Cardiac fibroblast (primary cell): Measurements from ENCODE around the gene B4GALNT2.
A peak's percentile ranks its signal among the peaks of the same experiment; 100 is the strongest.

Experiments used
- DNase-seq, 2 donors: peaks; one replicate each; pipeline versions ENCODE4 v3.0.0 to v3.0.0-alpha.2; 2010; ENCODE audit warnings: low read depth in 2 of 2
- H3K4me3 ChIP-seq, 2 donors: replicated peaks in 1 of 2; 1 replicate in 1 of 2; 2 replicates in 1 of 2; pipeline ENCODE4 v1.5.1; 2011; ENCODE audit warnings: low read depth in 2 of 2, low read length in 2 of 2, mild to moderate bottlenecking in 2 of 2, moderate library complexity in 1 of 2
- TF ChIP-seq, protein P1 (sequence below): IDR thresholded peaks from one replicate; pipeline ENCODE4 v1.5.1; 2011; ENCODE audit warnings: low read depth, mild to moderate bottlenecking, low read length, inconsistent platforms

Gene B4GALNT2

DNA sequence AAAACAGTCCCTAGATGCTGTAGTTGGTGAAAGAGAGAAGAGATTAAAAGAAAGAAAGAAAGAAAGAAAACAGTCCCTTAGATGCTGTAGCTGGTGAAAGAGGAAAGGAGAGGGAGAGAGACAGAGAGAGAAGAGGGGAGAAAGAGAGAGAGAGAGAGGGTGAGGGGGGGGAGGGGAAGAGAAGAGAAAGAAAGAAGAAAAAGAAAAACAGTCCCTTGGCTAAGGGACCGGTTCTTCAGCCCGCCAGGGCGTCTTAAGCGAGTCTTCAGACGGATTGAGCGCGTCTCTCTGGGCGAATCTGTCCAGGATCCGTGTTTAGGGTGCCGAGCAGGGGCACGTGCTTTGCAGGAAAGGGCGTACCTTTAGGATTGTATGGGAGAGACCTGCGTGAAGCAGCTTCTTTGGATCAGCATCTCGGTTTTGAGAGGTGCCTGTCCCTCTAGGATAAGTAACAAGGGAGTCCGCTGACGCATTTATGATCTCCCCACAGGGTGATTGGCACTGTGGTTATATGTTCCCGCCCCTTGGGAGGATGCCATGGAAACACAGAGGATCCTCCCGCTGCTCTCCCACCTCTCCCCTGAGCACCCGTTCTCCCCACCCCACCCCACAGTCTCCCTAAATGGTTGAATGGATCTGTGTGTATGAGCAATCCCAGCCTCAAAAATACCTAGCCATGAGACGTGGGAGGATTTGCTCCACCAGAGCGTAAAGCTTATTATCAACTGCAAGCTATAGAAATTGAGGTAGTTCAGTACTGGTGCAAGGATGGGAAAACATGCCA lies 61.1 kb downstream of the B4GALNT2 start:
- TF ChIP-seq, protein P1, sequence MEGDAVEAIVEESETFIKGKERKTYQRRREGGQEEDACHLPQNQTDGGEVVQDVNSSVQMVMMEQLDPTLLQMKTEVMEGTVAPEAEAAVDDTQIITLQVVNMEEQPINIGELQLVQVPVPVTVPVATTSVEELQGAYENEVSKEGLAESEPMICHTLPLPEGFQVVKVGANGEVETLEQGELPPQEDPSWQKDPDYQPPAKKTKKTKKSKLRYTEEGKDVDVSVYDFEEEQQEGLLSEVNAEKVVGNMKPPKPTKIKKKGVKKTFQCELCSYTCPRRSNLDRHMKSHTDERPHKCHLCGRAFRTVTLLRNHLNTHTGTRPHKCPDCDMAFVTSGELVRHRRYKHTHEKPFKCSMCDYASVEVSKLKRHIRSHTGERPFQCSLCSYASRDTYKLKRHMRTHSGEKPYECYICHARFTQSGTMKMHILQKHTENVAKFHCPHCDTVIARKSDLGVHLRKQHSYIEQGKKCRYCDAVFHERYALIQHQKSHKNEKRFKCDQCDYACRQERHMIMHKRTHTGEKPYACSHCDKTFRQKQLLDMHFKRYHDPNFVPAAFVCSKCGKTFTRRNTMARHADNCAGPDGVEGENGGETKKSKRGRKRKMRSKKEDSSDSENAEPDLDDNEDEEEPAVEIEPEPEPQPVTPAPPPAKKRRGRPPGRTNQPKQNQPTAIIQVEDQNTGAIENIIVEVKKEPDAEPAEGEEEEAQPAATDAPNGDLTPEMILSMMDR, result no peak
- peak overlapping the region; percentile 73 to 86 for H3K4me3 ChIP-seq
- peak; percentile 69 to 71 for DNase-seq

DNA sequence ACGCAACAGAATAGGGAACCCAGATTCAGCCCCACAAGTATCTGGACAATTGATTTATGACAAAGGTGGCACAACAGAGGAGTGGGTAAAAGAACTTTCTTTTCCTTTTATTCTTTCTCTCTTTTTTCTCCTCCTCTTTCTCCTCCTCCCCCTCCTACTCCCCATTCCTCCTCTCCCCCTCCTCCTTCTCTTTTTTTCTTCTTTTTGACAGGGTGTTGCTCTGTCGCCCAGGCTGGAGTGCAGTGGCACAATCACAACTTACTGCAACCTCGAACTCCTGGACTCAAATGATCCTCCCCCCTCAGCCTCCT lies 61.7 kb downstream of the B4GALNT2 start:
- H3K4me3 ChIP-seq, result peak overlapping the region in 1 of 2 donors; percentile 1
- TF ChIP-seq, protein P1, result no peak
- DNase-seq, result no peak

DNA sequence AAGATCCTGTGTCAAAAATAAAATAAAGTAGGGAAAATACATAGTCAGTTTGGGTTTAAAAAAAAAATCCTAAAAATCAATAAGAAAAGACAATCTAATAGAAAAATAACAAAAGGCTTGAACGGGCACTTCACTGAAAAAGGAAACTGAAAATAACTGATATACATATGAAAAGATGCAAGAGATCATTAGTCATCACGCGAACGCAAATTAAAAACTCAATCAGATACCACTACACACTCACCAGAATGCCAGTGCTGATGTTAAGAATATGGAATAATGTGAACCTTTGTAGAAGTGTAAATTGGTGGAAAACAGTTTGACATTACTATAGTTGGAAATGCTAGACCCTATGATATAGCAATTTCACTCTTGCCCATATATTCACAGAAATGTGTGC lies 63.2 kb downstream of the B4GALNT2 start:
- H3K4me3 ChIP-seq, result no peak overlapping the region
- DNase-seq, result no peak
- TF ChIP-seq, protein P1, result no peak

DNA sequence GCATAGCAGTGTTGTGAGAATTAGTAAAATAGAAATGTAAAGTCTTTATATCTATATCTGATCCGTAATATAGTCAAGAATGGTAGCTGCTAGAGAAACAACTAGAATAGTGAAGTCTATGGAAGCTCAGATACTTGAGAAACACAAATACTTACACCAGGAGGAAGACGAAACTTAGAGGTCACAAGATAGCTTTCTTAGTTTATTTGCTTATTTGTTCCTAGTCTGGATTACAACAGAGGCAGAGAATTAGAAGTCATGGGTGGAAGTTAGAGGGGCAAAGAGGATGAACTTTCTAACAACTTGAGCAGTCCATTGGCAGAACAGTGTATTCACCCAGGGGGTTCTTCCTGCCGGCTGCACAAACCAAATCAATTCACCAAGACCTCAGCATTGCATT lies 64.0 kb downstream of the B4GALNT2 start:
- H3K4me3 ChIP-seq, result no peak overlapping the region
- TF ChIP-seq, protein P1, result no peak
- DNase-seq, result no peak

DNA sequence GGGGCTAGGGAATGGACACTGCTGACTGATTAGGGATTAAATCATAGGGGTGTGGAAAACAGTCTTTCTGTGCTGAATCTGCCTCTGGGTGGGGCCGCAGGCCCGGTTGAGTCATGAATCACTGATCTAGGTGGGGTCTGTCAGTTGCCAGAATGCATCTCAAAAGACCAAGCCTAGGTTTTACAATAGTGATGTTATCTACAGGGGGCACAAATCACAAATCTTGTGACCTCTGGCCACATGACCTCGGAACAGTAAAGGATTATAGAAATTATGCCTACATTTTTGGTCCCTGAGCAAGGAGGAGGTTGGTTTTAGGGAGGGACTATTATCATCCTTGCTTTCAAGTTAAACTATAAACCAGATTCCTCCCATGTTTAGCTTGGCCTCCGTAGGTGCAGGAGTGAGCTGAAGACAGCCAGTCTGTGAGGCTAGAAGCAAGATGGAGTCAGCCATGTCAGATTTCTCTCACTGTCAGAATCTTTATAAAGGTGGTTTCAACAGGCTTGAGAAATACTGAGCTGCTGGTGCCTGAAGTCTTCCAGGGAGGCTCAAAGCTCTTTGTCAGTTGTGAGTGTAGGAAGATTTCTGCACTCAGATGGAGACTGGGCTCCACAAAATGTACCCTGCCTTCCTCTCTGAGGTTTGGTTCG lies 64.9 kb downstream of the B4GALNT2 start:
- H3K4me3 ChIP-seq, result no peak overlapping the region
- TF ChIP-seq, protein P1, result no peak
- peak in 1 of 2 donors; percentile 30 for DNase-seq

DNA sequence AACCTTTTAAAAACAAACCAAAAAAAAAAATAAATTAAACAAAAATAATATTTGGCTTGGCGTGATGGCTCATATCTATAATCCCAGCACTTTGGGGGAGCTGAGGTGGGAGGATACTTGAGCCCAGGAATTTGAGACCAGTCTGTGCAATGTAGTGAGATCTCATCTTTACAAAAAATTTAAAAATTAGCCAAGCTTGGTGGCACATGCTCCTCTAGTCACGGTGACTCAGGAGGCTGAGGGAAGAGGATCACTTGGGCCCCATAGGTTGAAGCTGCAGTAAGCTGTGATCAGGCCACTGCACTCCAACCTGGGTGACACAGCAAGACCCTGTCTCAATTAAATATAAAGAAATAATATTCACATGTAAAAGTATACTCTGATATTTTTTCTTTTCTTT lies 65.6 kb downstream of the B4GALNT2 start:
- DNase-seq, result no peak
- TF ChIP-seq, protein P1, result no peak
- no peak overlapping the region for H3K4me3 ChIP-seq
